Stimulated activated CD8-positive, alpha-beta memory T cell treated with anti-CD3 and anti-CD28 coated beads, Interleukin-15, amount 100 ng/mL, for 4 hours (primary cell): ENCODE results near the gene RNF222.
"Not testable (repeated sequence)": the region's sequence is repeated elsewhere in the genome, so short reads cannot be mapped to it uniquely, and the experiment has no call there.

Experiments
- DNase-seq, 2 donors: peaks; one replicate each; pipeline ENCODE4 v3.0.0-alpha.2; 2020; ENCODE audit warnings: low read depth in 2 of 2

The RNF222 gene

DNA sequence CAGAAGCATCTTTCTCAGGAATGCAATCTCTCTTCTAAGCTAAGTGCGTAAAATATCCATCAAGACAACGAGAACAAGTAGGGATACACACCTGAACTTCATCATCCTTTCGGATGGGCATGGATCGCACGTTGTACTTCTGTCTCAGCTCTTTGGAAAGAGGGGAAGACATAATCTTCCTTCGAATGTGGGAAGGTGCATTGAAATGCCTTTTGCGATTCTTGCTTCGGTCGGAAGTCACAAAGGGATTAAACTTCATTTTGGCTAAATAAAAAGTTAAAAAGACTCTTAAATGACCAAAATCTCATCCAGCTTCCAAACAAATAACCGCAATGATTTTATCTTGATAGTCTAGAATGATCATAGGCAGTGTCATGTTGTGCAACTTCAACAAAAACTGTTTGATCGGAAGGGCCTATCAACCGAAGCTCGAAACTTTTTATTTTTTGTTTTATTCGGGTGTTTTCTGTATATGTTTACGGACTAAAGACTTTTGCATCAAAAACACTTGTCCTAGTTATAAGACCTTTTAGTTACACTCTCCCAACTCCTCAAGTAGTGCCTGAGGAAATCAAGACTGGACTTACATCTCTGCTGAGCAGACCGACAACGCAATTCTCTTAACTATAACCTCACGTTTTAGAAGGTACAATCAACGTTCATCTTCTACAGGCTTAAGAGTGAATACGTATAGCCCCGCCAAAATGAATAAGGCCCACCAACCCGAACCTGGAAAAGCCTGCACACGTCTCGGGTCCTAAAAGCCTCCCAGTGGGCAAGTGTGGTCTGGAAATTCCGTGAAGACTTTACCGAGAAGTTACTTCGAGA, 15.4 kb downstream of the RNF222 start:
- DNase-seq, result no peak

DNA sequence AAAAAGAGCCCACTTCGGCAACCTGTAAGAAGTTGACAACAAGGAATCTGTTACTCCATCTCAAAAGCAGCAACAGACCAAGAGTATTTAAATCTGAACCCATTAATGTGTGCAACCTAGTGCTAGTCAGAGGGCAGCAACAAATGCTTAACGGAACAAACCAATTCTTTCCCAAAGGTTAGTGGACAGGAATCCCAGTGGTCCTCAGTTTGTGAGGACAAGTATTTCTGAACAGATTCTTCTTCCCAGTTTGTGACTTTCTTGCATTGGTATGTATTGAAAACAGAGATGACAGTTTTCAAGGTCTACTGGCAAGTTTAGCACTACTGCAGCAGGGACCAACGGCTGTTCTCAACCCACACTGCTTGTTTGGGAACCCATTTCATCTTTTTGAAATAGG, 17.6 kb downstream of the RNF222 start:
- DNase-seq, result no peak

DNA sequence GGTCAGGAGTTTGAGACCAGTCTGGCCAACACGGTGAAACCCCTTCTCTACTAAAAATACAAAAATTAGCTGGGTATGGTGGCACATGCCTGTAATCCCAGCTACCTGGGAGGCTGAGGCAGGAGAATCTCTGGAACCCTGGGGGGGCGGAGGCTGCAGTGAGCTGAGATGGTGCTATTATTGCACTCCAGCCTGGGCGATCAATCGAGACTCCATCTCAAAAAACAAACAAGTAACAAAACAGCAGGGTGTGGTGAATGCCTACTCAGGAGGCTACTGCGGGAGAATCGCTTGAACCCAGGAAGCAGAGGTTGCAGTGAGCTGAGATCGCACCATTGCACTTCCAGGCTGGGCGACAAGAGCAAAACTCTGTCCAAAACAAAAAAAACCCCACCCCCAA, 19.5 kb downstream of the RNF222 start:
- not testable (repeated sequence) for DNase-seq

DNA sequence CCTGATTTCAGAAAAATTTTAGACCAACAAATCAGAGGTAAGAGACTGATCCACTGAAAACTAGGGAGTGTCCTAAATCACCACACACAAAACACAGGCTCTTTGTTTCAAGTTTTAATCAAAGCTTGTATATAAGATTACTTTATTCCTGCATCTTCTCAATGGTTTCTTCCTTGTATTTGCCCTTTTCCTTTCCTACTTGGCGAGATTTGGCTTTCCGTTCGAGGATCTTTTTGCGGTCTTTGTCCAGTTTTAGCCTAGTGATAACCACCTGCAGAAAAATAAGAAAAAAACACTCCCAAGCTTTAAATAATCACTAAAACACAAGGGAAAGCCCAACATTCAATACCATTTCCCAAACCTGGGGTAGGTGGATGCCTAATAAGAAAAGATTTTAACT, 20.2 kb downstream of the RNF222 start:
- no peak for DNase-seq

DNA sequence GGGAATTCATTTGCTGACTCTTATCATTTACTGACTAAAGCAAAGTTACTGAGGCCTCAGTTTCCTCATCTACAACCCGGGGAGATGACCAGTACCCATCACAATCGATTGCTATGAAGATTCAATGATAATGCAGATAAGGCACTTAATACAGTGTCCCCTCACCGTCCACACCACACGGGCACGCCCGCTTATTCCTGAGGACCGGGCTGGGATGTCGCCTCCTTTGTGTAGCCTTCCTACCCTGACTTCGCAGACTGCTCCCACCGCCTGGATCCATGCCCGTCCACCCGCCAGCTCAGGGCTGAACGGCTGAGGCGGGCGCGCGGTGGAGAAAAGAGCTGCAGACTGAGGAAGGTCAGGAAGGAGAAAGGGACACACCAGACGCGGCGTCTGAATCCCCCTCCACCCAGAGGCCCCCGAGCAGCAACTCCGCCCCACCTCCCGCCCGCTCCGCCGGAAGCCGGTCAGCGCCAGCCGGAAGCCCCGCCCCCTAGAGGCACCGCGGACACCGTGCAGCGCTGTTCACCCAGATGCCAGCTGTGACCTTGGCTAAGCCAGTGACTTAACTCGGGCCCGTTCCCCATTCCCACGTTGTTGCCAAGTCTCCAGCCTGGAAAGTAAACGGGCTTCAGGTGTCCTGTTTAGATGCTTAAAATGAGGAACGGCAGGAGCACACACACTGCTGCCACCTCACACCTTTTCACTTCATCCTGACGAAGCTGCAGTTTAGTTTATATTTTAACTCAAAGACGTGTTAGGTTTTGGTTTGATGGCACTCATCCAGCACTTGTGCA, 21.2 kb downstream of the RNF222 start, which contains the start of gene KRABD2:
KRABD2 (minus strand) TSS at position 434 of the 797 bp plus-strand sequence.
- DNase-seq, result peak; percentile 75 to 79

DNA sequence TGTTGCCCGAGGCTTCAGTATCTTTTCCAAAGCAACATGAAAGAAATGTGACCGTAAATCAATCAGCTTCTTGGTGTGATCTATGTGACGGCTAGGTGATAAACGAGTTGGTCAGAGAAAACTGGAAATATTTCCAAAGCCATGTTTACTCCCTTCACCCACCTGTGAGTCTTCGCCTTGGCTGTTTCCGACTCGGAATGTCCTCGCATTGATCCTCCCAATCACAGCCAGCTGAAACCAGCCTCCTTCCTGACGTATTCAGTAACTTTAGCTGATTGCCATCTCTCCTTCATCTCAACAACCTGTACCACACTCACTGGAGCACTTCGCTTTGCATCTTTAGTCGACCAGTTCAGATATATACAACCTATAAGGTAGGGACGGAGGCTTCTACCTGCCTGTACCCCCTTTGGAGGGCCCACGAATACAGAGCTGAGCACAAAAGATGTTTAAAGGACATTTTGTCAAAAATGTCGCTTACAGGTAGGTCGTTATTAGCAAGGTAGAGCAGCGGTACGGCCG, 21.8 kb downstream of the RNF222 start:
- DNase-seq, result no peak

DNA sequence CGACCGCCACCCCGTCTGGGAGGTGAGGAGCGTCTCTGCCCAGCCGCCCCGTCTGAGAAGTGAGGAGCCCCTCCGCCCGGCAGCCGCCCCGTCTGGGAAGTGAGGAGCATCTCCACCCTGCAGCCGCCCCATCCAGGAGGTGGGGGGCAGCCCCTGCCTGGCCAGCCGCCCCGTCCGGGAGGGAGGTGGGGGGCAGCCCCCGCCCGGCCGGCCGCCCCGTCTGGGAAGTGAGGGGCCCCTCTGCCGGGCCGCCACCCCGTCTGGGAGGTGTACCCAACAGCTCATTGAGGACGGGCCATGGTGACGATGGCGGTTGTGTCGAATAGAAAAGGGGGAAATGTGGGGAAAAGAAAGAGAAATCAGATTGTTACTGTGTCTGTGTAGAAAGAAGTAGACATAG, 23.8 kb downstream of the RNF222 start:
- DNase-seq, result not testable (repeated sequence)

DNA sequence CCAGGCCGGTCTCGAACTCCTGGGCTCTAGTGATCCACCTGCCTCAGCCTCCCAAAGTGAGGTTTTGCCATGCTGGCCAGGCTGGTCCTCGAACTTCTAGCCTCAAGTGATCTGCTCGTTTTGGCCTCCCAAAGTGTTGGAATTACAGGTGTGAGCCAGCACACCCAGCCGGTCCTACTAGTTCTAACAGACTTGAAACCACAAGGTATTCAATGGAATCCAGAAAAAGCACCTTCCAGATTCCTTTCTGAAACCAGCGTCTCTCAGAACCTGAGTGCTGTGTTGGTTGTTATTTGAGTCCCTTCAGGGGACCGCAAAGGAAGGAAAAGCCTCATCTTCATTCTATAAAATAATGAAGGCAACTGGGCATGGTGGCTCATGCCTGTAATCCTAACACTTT, 25.2 kb downstream of the RNF222 start:
- no peak for DNase-seq

DNA sequence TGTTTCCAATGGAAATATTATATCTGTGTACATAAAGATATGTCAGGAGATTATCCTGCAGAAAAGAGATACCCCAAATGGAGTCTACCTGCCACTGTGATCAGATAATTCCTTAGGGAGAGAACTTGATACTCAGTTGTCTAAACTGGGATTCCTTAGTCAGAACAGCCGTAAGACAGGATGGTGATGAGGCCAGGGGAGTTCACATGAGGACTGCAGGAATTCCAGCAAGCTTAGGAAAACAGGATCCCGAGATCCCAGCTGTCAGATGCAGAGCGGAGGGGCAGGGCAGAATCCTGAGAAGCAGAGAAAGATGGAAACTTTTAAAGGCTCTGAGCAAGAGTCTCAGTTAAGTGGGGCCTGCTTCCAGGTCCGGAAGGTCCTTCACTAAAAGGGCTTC, 25.8 kb downstream of the RNF222 start:
- no peak for DNase-seq

DNA sequence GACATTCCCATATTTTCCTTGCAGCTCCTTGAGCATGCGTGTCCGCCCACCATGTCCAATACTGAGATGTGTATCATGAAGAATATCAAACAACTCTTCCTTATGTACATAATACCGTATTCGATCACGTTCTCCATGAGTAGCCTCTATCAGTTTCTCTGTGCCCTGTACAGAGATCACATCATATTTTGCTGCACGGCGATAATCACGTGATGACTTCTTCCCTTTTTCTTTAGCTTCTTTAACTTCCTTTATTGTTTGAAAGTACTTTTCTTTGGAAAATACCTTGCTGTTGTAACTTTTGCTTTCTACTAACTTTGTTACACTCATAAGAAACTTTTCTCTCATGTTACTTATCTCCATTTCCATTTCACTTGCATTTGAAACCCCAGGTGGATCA, 27.7 kb downstream of the RNF222 start:
- DNase-seq, result no peak

DNA sequence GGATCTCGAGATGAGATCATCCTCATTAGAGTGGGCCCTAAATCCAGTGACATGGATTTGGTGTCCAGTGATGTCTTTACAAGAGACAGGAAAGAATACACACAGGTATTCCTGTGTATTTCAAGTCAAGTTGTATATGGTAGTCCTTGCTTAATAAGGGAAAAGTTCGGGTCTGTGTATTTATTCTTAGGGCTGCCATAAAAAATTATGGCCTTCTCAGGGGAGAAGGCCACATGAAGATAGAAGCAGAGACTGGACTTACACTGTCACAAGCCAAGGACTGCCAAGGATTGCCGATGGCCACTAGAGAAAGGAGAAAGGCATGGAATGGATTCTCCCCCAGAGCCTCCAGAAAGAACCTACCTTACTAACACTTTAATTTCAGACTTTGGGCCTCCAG, 29.4 kb downstream of the RNF222 start:
- no peak for DNase-seq

DNA sequence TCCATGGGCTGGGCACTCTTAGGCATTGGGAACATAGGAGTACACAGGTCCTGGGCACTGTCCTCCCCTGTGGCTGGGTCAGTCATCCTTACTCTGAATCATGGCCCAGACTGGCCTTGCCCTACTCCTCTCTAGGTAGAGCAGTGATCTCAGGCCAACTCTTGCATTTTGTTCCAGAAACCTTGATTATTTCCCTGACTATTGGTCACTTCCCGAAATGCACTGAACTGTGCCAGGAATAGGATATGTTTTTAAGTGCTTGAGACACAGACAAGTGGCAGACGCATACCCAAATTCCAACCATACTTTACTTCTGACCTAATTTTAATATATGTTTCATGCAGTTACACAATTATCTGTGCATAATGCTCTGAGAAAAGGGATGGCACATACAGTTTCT, 31.4 kb downstream of the RNF222 start:
- no peak for DNase-seq

DNA sequence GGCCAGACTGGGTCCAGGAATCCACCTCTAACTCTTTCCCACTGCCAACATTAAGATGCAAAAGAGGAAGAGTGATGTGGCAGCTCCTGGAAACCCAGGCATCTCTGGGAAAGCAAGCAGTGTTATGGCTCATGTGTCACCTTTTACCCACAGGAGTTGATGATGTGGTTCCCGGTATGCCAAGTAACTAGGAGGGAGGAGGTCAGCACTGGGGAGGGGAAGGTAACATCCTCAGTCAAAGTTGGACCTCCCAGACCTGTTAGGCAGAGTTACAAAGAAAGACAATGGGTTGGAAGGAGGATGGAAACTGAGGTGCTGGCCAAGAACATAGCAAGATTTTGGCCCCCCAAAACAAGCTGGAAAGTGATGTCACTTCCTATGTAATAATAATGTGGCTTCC, 32.5 kb downstream of the RNF222 start:
- no peak for DNase-seq

DNA sequence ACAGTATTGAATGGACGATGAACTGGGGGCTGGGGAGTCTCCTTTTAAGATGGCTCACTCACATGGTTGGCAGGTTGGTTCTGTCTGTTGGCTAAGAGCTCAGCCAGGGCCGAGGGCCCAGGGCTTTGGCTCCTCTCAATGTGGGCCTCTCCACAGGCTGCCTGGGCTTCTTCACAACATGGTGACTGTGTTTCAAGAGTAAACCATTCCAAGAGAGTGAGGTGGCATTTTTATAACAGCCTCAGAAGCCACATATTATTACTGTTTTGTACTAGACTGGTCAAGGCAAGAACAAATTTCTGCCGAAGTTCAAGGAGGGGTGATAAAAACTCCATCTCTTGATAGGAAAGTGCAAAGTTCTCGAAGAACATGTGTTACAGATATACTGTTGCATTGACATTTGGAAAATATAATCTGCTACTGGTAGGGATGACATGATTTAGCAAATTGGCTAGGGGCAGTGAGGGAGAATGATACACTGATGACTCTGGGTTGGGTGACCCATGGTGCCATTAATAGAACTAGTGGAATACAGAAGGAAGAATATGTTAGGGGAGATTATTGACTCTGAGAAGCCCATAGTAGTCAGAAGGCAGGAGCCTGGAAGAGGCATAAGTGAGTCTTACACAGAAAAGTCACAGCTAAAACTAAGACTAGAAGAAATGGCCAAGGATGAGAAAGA, 34.8 kb downstream of the RNF222 start:
- DNase-seq, result no peak

DNA sequence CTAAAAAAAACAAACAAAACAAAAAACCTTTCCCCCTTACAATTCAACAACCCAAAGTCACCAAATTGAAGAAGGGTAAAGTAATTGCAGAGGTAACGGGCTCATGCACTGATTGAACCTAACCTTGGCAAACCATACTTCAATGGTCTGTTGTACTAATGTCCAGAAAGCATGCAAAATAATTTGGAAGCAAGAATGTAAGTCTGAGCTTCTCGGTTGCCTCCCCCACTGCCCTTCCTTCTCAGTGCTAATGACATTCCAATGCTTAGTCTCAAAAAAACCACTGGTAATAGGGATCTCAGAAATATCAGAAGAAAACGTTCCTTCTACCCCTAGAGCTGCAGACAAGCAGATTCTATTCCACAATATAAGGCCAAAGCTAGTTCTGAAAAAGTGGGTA, 36.9 kb downstream of the RNF222 start:
- DNase-seq, result no peak

DNA sequence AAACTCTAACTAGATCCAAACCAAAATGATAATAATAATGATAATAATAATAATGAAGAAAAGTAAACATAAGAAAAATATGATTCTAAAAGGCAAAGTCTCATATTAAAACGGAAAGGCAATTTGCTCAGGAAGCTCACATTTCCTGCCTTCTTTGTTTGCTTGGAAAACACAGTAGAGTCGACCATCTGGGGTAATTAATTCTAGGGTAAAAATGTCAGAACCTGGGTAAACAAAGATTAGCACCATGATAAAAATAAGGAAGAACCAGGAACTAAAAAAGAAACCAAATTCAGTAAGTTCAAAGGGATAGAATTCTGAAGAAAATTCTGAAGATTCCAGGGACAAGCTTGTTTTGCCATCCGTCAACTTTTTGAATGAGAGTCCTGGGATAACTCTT, 37.4 kb downstream of the RNF222 start:
- no peak for DNase-seq

DNA sequence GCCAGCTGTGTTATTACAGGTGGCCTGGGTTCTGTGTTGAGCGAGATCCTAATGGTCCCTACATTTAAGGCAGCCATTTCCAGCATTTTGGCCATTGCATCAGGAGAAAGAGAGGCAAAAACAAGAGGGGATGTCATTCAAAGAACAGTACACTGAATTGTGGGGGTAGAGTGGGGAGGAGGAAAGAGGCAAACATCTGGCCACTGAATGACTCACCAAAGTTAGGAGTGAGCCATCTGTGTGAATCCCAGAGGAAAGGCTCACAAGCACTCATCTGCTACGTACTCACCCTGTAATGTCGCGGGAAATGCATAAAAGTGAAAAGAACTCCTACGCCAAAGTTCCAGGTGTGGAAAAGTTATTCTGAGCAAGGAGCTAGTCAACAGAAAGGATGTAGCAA, 37.9 kb downstream of the RNF222 start:
- no peak for DNase-seq

DNA sequence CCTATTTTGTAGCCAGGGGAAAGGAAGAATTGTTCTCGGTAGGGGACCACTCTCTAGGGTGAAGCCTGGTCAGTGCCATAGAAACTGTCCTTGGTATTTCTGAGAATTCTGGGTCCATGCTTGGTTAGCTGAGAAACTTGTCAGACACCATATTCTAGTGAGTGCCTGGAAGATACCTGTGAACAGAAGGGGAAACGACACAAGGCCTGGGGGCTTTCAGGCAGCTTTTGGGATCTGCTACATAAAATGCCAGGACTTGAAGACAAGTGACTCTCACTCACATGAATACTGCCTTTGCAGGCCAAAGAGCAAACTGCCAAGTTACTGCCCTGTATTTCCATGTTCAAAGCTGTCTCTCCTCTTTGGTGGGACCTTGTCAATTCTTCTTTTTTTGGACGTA, 39.7 kb downstream of the RNF222 start:
- no peak for DNase-seq

DNA sequence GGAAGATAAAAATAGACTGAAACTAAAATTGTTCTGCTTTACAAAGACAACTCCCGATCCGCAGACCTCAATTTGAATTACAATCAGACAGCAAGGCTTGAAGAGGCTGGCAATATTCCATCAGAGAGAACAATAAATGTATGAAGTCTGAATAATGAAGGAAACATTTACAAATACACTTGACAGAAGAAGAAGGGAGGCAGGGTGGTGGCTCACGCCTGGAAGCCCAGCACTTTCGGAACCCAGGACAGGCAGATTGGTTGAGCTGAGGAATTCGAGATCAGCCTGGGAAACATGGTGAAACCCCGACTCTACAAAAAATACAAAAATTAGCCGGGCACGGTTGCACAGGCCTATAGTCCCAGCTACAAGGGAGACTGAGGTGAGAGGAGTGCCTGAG, 43.4 kb downstream of the RNF222 start:
- DNase-seq, result no peak

DNA sequence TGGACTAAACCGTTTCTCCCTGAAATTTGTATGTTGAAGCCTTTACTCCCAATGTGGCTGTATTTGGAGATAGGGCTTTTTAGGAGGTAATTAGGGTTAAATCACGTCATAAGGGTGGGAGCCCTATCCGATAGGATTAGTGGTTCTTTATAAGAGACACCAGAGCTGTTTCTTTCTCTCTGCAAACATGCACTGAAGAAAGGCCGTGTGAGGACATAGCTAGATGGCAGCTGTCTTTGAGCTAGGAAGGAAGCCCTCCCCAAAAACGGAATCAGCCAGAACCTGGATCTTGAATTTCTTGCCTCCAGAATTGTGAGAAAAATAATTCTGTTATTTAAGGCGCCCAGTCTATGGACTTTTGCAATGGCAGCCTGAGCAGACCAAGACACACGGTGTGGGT, 43.9 kb downstream of the RNF222 start:
- no peak for DNase-seq

DNA sequence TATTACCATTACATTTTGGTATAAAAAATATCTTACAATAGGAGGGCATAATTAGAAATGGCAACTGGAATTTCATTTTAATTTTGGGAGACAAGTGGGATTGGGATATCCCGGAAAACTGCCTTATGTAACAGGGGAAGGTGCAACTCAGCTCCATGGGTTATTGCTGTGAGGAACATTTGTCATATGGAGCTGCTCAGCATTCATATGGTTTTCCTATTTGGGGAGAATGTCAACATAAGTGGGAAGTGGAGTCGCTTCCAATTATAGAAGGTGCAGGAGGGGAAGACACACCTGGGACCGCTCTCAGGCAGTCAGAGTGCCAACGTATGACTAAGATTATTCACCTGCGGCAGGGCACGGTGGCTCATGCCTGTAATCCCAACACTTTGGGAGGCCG, 47.3 kb downstream of the RNF222 start:
- no peak for DNase-seq

DNA sequence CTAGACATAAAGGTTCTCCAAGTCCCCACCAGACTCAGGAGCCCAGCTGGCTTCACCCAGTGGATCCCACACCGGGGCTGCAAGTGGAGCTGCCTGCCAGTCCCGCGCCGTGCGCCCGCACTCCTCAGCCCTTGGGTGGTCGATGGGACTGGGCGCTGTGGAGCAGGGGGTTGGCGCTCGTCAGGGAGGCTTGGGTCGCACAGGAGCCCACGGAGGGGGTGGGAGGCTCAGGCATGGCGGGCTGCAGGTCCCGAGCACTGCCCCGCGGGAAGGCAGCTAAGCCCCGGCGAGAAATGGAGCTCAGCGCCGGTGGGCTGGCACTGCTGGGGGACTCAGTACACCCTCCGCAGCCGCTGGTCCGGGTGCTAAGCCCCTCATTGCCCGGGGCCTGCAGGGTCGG, 50.6 kb downstream of the RNF222 start:
- DNase-seq, result not testable (repeated sequence)
